GM18520 (cell line): ENCODE data around the gene EMC6.
"Not testable (repeated sequence)": the region's sequence is repeated elsewhere in the genome, so short reads cannot be mapped to it uniquely, and the experiment has no call there.

Source experiments
- ATAC-seq: cut with Tn5 transposase; IDR thresholded peaks from one replicate; pipeline ENCODE4 v1.9.1; 2021; ENCODE audit not compliant: unreplicated experiment

EMC6 gene

GRCh38 chr17:3679531-3680126, 11.0 kb downstream of the EMC6 start:
- ATAC-seq, result no peak

- ATAC-seq, result no peak
Measured at GRCh38 chr17:3681057-3681456, 12.4 kb downstream of the EMC6 start.

DNA sequence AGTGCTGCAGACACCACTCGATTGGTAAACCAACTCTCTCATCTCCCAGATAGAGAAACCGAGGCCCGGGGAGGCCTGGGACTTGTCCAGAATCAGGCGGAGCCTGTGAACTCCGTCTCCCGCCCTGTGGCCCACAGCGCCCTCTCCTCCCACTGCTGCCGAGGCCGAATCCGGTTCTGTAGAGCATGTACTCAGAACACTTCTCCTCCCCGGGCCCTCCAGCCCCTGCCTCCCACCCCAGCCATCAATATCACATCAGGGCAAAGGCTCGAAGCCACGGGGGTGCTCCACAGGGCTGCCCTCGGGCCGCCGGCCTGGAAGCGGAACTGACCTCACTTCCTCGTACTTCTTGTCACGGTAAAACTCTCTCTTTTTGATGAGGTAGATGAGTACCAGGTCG, 13.0 kb downstream of the EMC6 start:
- no peak for ATAC-seq

DNA sequence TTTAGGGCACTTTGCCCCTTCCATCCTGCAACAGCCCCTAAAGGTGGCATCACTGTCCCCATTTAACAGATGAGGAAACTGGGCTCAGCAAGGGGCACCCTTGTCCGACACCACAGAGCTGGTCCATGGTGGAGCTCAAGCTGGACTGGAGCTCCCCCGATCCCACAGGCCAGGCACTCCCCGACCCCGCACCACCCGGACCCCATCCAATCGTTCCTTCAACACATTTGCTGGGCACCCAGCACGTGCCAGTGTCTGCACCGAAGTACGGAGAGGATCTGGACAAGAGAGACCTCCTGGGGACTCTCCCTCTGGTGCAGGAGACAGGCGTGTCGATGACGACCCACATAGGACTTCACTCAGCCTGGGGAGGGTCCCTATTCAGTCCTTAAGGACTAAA, 13.4 kb downstream of the EMC6 start:
- no peak for ATAC-seq

GRCh38 chr17:3683054-3683511, 14.5 kb downstream of the EMC6 start:
- no peak for ATAC-seq

GRCh38 chr17:3685174-3685573, 16.6 kb downstream of the EMC6 start:
- ATAC-seq, result no peak

DNA sequence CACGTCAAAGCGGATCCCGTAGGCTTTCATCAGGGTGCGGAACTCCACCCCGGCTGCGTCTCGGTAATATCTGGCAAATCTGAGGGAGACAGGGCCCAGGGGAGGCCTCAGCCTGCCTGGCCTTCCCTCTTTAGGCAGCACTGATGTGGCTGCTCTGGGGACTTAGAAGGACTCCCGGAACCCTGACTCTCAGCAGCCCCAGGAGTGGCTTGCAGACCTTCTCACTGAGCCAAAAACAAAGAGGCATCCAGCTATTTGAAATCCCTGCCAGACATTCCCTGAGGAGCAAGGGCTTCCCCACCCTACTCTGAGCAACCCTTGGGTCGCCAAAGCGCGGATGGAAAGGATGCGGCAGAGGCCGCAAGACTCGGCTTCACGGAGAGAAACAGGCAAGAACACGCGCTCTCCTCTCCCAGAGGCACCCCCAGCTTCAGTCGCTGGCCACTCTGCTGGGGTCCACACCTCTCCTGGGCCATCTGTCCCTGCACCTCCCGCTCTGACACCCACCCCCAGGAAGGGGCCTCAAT, 19.5 kb downstream of the EMC6 start:
- ATAC-seq, result no peak

DNA sequence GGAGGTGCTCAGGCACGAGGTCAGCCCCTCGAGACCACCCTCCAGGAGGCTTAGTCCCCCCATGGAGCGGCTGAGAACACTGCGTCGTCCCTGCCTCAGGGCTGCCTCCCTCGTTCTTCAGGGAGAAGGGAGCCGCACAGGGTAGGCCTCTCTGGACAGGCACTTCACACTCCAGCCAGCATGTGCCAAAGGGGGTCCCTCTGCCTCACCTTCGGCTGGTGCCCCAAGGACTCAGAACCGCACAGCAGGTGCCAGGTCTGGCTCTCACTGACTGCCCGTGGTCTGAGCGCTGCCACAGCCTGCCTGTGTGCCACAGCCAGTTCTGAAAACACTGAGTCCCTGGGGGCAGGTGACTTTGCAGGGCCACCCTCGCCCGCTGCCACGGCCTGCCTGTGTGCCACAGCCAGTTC, 20.2 kb downstream of the EMC6 start:
- ATAC-seq, result no peak

GRCh38 chr17:3689262-3690093, 20.9 kb downstream of the EMC6 start:
- ATAC-seq, result no peak

GRCh38 chr17:3690094-3690715, 21.6 kb downstream of the EMC6 start:
- no peak for ATAC-seq

- ATAC-seq, result no peak
Measured at GRCh38 chr17:3691617-3692067, 23.0 kb downstream of the EMC6 start.

- no peak for ATAC-seq
Measured at GRCh38 chr17:3692346-3692745, 23.7 kb downstream of the EMC6 start.

DNA sequence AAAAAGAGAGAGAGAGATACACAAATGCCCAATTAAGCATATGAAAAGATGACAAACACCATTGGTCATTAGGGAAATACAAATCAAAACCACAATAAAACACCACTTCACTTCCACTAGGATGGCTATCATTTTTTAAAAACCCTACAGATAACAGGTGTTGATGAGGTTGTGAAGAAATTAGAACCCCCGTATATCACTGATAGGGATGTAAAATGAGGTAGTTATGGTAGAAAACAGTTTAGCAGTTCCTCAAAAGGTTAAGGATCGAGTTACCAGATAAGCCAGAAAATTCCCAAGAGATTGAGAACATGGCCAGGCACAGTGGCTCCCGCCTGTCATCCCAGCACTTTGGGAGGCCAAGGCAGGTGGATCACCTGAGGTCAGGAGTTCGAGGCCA, 24.5 kb downstream of the EMC6 start:
- no peak for ATAC-seq

DNA sequence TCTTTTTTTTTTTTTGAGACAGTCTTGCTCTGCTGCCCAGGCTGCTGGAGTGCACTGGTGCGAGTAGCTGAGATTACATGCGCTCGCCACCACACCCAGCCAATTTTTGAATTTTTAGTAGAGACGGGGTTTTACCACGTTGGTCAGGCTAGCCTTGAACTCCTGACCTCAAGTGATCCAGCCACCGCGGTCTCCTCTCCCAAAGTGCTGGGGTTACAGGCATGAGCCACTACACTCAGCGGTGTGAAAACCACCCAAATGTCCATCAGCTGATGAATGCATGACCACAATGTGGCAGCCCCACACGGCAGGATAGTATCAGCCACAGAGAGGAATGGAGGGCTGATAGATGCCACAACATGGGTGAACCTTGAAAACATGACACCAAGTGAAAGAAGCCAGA, 25.2 kb downstream of the EMC6 start:
- peak; percentile 68 for ATAC-seq

GRCh38 chr17:3695129-3695722, 26.6 kb downstream of the EMC6 start:
- no peak for ATAC-seq

GRCh38 chr17:3695723-3696411, 27.3 kb downstream of the EMC6 start, which contains the start of gene P2RX5:
TSS of gene P2RX5 (minus strand) at chr17:3696155. CDS start at chr17:3696005, 150 bp downstream.
- no peak for ATAC-seq

GRCh38 chr17:3697103-3697476, 28.5 kb downstream of the EMC6 start:
- ATAC-seq, result no peak

- ATAC-seq, result no peak
Measured at GRCh38 chr17:3698139-3698538, 29.5 kb downstream of the EMC6 start.

DNA sequence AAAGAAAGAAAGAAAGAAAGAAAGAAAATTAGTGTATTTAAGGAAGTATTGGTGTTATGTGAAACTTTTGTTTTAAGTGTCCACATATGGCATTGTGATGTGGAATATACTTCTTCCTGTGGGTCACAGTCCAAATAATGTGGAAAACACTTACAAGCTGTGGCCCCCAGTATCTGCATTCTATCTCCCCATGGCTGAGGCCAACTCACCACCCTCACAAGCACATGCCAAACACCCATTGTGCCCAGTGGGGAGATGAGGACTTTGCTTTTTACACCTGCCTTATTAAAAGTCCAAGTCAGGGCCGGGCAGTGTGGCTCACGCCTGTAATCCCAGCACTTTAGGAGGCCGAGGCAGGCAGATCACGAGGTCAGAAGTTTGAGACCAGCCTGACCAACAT, 31.3 kb downstream of the EMC6 start:
- no peak for ATAC-seq

DNA sequence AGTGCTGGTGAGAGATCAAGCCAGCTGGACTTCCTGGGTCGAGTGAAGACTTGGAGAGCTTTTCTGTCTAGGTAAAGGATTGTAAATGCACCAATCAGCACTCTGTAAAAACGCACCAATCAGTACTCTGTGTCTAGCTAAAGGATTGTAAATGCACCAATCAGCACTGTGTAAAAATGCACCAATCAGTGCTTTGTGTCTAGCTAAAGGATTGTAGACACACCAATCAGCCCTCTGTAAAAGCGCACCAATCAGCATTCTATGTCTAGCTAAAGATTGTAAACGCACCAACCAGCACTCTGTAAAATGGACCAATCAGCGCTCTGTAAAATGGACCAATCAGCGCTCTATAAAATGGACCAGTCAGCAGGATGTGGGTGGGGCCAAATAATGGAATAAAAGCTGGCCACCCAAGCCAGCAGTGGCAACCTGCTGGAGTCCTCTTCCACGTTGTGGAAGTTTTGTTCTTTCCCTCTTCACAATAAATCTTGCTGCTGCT, 33.5 kb downstream of the EMC6 start:
- not testable (repeated sequence) for ATAC-seq
